Measurements from ENCODE around the gene KIF2C. TPM values are rescaled to one million over a fixed set of nuclear protein-coding genes. Genes with fewer than 3 reads are reported as not detected.
A peak's percentile ranks its signal among the peaks of the same experiment; 100 is the strongest.
"Not testable (repeated sequence)": the region's sequence is repeated elsewhere in the genome, so short reads cannot be mapped to it uniquely, and the experiment has no call there.

KIF2C gene
- total RNA-seq, 1 experiment from 2014 or later = 54.1 TPM

DNA sequence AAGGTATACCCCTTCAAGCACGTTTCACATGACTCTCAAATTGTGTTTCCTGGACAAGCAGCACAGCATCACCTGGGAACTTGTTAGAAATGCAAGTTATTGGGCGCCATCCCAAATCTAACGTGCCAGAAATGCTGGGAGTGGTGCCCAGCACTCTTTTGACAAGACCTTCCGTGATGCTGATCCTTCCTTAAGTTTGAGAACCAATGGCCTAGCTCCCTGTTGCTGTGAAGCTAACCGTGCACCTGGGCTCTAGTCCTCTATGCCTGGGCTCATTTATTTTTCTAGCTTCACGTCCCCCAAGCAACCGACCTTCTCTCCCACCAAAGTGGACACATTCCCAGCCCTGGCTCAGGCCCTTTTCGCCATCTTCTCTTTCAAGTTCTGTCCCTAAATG lies 44.1 kb downstream of the KIF2C start:
- H3K36me3 ChIP-seq = peaks cover 36% of the 10 kb centered on the region
- H3K9me3 ChIP-seq = no peaks in the 10 kb centered on the region
- DNase-seq = no peak
- no peaks in the 10 kb centered on the region for H3K27me3 ChIP-seq
- H3K4me3 ChIP-seq = no peak overlapping the region

DNA sequence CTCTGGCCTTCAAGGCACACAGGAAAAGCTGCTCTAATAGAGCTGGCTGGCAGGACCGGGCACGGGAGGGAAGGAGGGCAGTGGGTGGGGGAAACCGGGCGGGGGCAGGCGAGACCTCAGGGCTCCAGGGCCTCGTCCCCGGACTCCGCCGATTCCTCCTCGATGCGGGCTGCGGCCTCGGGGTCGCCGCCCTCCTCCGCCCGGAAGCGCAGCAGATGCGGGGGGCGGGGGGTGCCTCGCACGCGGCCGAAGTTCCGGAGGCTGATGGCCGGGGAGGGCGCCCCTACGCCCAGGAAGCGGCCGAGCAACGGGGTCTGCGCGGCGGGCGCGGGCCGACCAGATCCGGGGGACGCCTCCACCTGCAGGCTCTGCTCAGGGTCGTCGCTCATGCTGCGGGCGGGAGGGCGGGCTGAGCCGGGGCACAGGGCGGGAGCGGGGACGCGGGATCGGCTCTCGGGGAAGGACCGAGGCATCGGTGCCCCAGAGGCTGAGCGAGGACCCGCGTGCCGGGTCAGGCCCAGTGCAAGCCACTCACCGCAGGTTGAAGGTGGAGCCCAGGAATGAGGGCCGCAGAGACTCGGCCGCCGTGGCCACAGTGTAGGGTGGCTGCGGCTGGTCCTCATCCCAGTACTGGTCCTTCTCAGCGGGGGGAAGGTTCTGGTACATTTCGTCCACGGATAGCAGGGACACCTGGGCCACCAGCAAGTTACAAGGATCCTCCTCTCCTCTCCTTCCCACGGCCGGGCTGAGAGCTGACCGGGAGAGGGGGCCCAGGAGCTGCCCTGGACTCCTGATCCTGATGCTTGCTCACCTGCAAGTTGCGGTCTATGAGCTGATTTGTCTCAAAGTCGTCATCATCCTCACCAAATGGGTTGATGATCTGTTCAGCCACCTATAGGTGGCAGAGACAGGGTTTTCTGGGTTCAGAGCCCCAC lies 44.7 kb downstream of the KIF2C start:
- H3K4me3 ChIP-seq = no peak overlapping the region
- H3K27me3 ChIP-seq = no peaks in the 10 kb centered on the region
- no peak for DNase-seq
- no peaks in the 10 kb centered on the region for H3K9me3 ChIP-seq
- peaks cover 30% of the 10 kb centered on the region for H3K36me3 ChIP-seq

DNA sequence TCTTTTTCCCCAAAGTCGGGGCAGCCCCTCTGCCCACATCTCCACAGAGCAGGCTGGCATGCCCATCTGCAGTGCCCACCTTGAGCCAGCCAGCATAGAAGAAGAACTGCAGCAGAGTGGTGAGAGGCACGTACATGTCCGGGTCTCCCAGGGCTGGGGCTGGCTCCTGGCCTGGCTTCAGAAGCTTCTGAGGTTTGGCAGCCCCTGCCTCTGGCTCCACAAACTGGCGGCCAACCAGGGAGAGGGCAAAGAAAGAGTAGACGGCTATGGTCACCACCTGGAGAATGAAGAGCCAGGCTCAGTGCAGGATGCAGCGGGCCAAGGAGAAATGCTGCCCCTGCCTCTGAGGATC lies 45.4 kb downstream of the KIF2C start:
- Histone ChIP-seq H3K9me3 (no peaks in the 10 kb centered on the region), H3K36me3 (peaks cover 23% of the 10 kb centered on the region), H3K27me3 (no peaks in the 10 kb centered on the region), H3K4me3 (no peak overlapping the region)
- DNase-seq = peak; percentile 39

DNA sequence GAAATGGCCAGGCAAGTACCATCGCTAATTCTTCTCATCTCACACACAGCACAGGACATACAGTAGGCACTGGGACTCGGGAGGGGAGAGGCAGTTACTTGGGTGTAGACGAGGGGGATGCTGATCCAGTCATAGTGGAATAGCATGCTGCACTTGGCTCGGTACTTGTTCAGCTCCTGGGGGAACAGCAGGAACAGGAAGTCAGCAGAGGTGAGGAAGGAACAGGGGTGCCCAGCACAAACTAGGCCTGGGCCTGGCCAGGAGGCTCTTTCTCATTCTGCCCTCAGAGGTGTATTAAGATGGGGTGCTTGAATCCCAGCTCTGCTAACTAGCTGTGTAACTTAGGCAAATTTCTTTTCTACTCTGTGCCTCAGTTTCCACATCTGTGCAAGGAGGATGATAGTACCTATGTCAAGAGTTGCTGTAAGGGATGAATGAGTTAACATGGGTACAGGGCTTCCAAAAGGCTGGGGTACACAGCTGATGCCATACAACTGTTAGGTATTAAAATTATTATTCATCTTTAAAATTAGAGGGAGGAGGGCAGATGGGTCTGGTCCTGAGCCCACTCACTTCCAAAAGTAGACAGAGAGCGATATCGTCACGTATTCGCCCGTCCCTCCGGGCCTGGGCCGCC lies 46.0 kb downstream of the KIF2C start:
- peaks cover 17% of the 10 kb centered on the region for H3K36me3 ChIP-seq
- H3K27me3 ChIP-seq = no peaks in the 10 kb centered on the region
- no peaks in the 10 kb centered on the region for H3K9me3 ChIP-seq
- no peak for DNase-seq
- H3K4me3 ChIP-seq = no peak overlapping the region

DNA sequence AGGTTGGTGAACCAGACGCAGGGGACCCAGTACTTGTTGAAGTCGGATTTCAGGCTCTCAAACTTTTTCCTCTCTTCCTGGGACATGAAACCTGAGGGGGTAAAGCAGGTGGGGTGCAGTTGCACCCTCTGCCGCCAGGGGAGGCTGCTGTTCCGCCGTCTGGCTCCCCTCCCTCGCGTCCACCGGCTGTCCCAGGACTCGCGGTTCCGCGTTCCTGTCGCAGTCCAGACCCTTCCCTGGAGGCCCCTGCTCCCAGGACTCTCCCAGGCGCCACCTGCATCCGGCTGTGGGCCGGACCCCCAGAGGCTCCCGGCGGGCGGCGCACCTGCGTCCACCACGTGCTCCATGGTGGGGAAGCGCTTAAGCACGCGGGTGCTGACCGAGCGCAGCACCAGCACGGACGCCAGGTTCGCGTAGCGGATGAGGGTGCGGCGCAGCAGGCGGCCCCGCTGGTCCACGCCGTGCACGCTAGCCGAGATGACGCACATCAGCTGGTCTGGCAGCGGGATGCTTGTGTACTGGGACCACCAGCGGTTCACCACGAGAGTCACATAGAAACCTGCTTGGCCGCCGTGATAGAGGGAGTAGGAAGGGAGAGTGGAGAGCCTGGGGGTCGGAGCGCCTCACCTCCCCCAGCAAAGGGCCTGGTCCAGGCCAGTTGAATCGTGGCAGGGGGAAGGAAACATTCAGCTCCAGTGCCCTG lies 46.7 kb downstream of the KIF2C start:
- no peak for DNase-seq
- H3K27me3 ChIP-seq = no peaks in the 10 kb centered on the region
- no peaks in the 10 kb centered on the region for H3K9me3 ChIP-seq
- H3K4me3 ChIP-seq = no peak overlapping the region
- H3K36me3 ChIP-seq = peaks cover 10% of the 10 kb centered on the region

DNA sequence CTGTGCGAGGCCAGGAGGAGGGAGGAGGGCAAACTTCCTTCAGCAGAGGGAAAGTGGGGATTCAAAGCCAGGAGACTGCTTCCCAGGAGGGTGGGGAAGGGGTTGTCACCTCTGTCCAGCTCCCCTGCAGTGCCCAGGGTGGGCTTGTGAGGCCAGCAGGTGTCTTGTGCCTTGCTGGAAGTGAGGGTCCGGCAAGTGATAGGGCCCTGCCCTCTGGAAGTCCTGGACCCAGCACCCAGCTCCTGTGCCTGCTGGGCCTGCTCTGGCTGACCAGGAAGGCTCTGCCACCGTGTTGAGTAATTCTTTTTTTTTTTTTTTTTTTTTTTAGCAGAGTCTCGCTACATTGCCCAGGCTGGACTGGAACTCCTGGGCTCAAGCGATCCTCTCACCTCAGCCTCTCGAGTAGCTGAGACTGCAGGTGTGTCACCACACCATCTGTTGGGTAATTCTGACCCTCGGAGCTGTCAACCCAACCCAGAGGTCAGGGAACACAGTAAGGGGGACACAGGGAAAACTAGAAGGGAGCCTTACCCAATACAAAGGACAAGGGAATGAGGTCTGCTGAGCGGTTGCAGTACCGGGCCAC lies 47.3 kb downstream of the KIF2C start:
- Histone ChIP-seq H3K36me3 (peaks cover 4% of the 10 kb centered on the region), H3K27me3 (no peaks in the 10 kb centered on the region)
- no peak for DNase-seq

DNA sequence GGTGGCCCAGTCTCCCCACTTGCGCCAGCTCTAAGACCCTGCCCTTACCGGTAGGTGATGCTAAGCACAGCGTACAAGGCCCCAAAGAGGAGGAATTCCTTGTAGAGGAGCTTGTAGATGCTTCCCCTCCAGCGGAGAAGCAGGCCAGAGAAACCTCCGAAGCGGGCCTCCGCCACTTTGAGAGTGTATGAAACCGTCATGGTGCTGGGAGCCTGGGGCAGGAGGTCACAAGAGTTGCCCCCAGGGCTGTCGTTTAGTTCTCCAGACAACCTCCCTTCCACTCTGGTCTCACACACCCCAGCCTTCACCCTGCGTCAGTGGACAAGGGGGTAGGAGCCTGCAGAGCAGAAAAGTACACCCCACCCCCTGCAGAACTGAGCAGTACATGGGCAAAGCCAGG lies 47.9 kb downstream of the KIF2C start:
- H3K36me3 ChIP-seq = no peaks in the 10 kb centered on the region
- DNase-seq = no peak
- no peak overlapping the region for H3K4me3 ChIP-seq

More for the DNA sequence above, 47.3 kb downstream of the KIF2C start:
- no peaks in the 10 kb centered on the region for H3K9me3 ChIP-seq
- no peak overlapping the region for H3K4me3 ChIP-seq

DNA sequence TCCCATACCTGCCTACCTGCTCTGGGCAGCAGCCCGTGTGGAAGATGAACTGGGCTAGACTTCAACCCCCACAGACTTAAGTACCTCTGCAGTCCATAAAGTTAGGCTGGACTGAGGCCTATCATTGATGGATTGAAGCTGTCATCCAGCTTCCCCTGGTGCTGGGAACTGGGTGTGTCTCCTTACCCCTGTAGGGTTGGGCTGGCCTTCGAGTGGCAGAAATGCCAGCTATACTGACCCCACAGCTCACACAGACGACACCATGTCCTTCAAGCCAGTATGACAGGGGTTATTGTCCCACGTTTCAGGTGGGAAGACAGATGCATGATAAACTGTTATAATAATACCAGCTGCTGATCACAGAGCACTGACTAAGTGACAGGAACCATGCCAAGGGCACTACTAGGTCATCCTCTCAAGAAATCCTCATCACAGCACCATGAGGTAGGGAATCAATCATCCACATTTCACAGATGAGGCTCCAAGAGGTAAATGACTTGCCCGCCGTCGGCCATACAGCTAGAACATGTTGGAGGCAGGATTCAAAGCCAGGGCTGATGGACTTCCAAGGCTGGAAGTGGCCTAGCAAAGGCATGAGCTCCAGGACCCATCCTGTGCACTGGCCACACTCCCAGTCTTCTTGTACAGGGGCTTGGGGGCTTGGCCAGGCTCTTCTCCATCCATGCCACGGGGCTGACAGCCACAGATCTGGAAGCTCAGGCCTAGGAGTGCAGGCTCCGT lies 48.7 kb downstream of the KIF2C start, which contains the start of gene BEST4:
Gene BEST4 (minus strand): TSS at position 51 of the 741 bp plus-strand sequence. CDS start 465 bp downstream, outside the sequence.
- DNase-seq = no peak
- H3K36me3 ChIP-seq = no peaks in the 10 kb centered on the region
- H3K4me3 ChIP-seq = no peak within 1 kb of the TSS
- H3K9me3 ChIP-seq = no peaks in the 10 kb centered on the region
- no peaks in the 10 kb centered on the region for H3K27me3 ChIP-seq

More for the DNA sequence above, 47.9 kb downstream of the KIF2C start:
- Histone ChIP-seq H3K27me3 (no peaks in the 10 kb centered on the region), H3K9me3 (no peaks in the 10 kb centered on the region)

DNA sequence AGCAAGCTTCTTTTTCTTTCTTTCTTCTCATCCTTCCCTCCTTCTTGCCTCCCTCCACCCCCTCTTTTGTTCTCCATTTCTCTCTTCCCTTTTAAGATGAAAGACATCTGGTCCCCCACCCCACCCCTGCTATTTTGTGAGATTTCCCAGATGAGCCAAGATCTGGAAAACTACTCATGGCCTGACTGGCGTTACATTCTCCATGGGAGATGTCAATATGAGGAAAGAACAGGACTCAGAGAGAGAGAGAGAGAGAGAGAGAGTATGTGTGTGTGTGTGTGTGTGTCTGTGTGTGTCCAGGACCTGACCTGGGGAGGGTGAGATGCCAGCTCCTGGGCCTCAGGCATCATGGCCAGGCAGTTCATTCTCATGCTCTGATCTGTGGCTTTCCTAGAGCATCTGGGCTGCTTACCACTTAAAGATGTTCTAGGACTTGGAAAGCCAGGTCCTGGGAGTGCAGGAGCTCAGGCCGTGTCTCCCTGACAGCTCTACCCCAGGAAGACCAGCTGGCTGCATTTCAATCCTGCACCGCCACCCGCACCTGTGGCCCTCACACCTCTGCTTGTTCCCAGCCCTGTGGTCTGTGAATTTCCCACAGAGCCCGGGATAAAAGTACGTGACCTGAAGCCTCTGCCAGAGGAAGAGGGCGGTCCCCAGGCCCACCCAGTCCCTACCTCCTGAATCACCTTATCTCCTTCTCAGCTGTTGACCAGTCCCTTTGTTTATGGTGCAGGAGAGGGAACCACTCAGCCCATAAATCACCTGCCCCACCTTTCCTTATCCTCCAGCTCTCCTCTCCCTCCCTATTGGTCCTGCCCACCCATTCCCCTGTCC lies 51.5 kb downstream of the KIF2C start:
- Histone ChIP-seq H3K27me3 (no peaks in the 10 kb centered on the region), H3K36me3 (no peaks in the 10 kb centered on the region), H3K4me3 (no peak overlapping the region), H3K9me3 (no peaks in the 10 kb centered on the region)
- no peak for DNase-seq

DNA sequence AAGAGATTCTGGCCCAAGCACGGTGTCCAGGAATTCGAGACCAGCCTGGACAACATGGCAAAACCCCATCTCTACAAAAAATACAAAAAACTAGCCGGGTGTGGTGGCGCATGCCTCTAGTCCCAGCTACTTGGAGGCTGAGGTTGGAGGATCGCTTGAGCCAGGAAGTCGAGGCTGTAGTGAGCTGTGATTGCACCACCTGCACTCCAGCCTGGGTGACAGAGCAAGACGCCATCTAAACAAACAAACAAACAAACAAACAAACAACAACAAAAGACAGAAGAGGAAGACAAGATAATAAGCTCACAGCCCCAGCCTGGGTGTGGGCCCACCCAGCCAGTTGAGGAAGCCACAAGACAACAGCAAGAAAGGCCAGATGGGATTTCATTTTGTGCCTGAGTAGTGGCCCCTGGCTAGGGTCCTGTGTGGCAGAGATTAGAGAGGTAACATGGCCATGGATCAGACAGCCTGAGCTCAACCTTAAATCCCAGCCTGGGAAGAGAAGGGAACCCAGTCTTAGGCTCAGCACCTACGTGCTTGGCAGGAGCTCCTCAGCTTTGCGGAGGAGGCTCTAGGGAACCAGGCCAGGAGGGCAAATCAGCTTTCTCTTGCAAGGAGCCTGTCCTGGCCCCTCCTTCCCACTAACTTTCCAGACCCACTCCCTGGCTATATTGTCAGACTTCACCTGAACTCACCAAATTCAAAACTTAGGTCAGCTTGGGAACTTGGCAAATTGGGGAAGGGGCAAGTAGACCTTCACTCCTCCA lies 53.3 kb downstream of the KIF2C start:
- H3K27me3 ChIP-seq = no peaks in the 10 kb centered on the region
- no peak overlapping the region for H3K4me3 ChIP-seq
- no peaks in the 10 kb centered on the region for H3K9me3 ChIP-seq
- no peak for DNase-seq
- no peaks in the 10 kb centered on the region for H3K36me3 ChIP-seq

DNA sequence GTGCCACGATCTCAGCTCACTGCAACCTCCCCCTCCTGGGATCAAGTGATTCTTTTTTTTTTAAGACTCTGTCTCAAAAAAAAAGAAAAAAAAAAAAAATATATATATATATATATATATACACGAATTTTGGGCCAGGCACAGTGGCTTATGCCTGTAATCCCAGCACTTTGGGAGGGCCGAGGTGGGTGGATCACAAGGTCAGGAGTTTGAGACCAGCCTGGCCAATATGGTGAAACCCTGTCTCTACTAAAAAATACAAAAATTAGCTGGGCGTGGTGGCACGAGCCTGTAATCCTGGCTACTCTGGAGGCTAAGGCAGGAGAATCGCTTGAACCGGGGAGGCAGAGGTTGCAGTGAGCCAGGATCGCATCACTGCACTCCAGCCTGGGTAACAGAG lies 58.2 kb downstream of the KIF2C start:
- not testable (repeated sequence) for H3K4me3 ChIP-seq, H3K9me3 ChIP-seq, DNase-seq, H3K36me3 ChIP-seq, H3K27me3 ChIP-seq

DNA sequence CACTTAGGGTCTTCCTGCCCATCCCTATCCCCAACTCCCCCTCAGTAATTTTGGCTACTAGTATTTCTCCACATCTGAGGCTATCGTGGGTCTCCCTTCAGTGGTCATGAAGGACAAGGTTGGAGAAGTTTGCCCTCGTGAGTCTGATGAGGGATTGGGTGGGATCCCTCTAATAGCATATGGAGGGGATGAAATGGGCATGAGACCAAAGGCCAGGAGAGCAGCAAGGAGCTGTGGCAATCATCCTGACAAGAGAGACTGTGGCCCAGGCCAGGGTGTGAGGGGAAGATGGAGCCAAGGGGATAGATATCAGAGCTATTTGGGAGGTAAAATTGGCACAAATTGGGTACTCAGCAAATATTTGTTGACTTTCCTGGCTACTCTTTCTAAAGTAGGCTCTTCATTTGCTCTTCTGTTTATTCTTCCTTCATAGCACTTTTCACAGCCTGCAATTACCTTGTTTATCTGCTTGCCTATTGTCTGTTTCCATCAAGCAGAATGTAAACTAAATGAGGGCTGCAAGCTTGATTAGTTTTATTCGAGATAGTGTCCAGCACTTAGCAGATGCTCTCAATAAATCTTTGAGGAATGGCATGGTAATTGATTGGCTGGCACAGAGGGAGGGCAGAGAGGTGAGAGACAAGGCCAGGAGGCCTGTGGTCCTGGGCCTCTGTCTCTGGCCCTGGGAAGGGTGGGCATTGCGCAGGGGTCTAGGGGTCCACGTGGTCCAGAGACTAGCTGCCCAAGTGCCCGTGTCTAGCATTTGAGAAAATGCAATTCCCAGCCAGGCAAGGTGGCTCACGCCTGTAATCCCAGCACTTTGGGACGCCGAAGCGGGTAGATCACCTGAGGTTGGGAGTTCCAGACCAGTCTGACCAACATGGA lies 59.1 kb downstream of the KIF2C start:
- H3K36me3 ChIP-seq = peaks cover 12% of the 10 kb centered on the region
- no peaks in the 10 kb centered on the region for H3K9me3 ChIP-seq
- H3K4me3 ChIP-seq = no peak overlapping the region
- no peak for DNase-seq
- no peaks in the 10 kb centered on the region for H3K27me3 ChIP-seq

DNA sequence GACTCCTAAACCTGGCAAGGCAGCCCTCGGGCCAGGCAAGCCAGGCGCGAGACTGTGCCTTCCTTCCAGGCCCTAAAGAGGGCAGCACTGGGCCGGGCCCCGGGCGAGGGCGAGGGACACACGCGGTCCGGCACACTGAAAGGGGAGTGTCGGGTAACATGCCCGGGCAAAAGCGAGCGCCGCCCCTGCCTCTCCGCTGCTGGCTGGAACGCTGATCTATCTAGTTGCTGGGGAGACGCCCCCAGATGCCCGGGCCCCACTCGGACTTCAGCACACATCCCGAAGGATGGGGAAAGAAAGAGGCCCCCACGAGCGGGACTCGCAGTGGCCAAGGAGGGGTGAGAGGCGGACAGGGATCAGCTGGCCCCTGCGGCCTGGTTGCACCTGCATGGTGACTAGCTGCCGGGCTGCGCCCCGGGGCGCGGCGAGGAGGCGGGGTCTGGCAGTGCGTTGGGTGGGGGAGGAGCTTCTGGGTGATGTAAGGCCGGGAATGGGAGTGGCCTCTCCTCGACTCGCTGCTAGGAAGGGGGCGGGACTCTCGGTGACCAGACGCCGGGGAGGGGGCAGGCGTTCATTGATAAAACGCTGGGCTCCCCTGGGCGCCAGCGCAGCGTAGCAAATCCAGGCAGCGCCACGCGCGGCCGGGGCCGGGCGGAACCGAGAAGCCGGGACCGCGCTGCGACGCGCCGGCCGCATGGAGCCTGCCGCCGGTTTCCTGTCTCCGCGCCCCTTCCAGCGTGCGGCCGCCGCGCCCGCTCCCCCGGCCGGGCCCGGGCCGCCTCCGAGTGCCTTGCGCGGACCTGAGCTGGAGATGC lies 60.3 kb downstream of the KIF2C start, which contains the start of gene PLK3:
Gene PLK3 (plus strand): TSS at position 608 of the 815 bp plus-strand sequence. CDS start 87 bp downstream, at position 695.
- H3K27me3 ChIP-seq = no peaks in the 10 kb centered on the region
- DNase-seq = peak; percentile 96
- H3K36me3 ChIP-seq = peaks cover 22% of the 10 kb centered on the region
- H3K4me3 ChIP-seq = peak within 1 kb of the TSS; percentile 62
- H3K9me3 ChIP-seq = no peaks in the 10 kb centered on the region
